Posterior vena cava (tissue), 2 donors: ENCODE data around the gene PLA2G2F. TPM values are rescaled to one million over a fixed set of nuclear protein-coding genes. Genes with fewer than 3 reads are reported as not detected.

Experiments used
- DNase-seq: peaks from one replicate; pipeline ENCODE4 v3.0.0-alpha.2; 2020; ENCODE audit warnings: low spot score
- intact Hi-C, 2 donors: fragments of 100-400 bp; cut with DNase I; formaldehyde crosslinking; loops; one replicate each; pipeline versions ENCODE4 v1.14.1 to v1.14.2; 2022 to 2023
- total RNA-seq, 2 donors: library from RNA; stranded (reverse); fragmentation: NEBNext Ultra II Directional; extraction: Animal tissue kit (Norgen Biotek cat#: 25700); gene quantifications; one replicate each; pipeline ENCODE4 v1.2.1, GENCODE V29; 2021
- donor health status: DM: yes; HTN: yes; CAD: no.
- donor health status: DM: yes; HTN: yes; CAD: no.

Gene PLA2G2F
- total RNA-seq, 2 donors from 2014 or later = not detected

DNA sequence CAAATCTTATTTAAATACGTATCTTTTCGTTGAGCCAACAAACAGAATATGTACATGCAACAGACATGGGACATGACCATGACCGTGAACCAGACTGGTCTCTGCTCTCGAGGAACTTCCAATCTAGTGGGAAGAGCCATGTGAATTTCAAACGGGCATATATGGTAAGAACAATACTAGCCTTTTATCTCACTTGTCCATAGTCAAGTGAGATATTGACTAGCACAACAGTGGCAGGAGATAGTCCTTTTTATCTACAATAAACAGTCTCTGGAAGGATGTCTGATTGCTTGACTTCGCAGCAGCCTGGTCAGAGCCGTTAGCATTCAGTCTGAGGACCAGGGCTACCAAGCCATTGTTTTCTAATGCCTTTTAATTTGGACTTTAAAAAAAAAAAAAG is 59.8 kb downstream of the PLA2G2F start:
- DNase-seq = no peak
- intact Hi-C loops = no loop called here

DNA sequence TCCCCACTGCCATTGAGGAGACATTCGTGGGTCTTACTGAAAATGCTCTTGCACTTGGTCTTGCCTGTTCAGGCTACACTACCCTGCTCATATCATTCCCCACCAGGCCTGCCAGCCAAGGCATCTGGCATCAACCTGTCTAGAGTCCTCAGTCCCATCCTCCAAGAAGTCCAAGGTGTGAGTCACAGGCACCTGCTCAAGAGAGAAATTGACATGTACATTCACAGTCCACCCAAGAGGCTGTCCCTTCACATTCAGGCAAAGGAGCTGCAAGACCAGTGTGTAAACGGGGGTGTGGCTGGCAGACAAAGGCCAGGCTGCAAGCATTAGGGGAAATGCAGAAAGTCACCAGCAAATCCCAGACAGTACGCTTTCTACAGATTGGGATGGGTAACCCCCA is 60.3 kb downstream of the PLA2G2F start:
- intact Hi-C loops = no loop called here
- no peak for DNase-seq

DNA sequence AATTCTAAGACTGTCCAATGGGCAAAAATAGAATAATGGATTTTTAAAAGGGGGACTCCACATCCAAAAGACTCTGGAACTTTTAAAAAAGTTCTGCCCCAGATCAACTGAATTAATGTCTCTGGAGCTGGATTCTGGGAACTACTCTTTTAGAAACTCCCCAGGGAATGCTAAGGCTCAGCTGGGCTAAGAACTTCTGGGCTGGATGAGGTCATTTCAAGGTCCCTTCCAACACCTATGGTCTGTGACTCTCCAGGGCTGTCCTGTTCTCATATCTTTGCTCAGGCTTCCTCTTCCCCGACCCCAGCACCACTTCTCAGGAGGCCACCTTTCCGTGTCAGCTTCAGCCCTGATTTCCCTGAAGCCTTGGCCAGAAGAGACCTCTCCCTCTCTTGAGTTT is 60.7 kb downstream of the PLA2G2F start:
- DNase-seq = no peak
- intact Hi-C loops = no loop called here

Other genes with a start within 250 kb of the PLA2G2F start
- not detected for gene PLA2G2E, start 215.7 kb upstream of the PLA2G2F start, total RNA-seq
- gene PLA2G2A, start 159.7 kb upstream of the PLA2G2F start, total RNA-seq = 1,000 to 10,000 TPM in 1 of 2 donors, 100 to 1,000 TPM in 1; 310 to 2,023 TPM
- 1 to 10 TPM; 6.7 to 9.8 TPM for gene PLA2G5, start 69.1 kb upstream of the PLA2G2F start, total RNA-seq
- not detected for gene PLA2G2D, start 19.8 kb upstream of the PLA2G2F start, total RNA-seq
- gene UBXN10, start 46.8 kb downstream of the PLA2G2F start, total RNA-seq = under 1 TPM; 0.29 to 0.60 TPM
- gene PLA2G2C, start 47.2 kb downstream of the PLA2G2F start, total RNA-seq = under 1 TPM; 0.14 to 0.24 TPM
- not detected for gene VWA5B1, start 151.6 kb downstream of the PLA2G2F start, total RNA-seq